Measurements from ENCODE around the gene ESRRG.

- TF ChIP-seq POLR2A (IDR thresholded peaks at IDR 0.05; ENCODE audit: low read length): no peak
- no peak for TF ChIP-seq GATA1 (IDR thresholded peaks at IDR 0.05; ENCODE audit: low read depth, low read length)
Observed at GRCh38 chr1:216757110-216757509, 33.9 kb upstream of the ESRRG start.
